NCI-H187 (cell line): ENCODE measurements around the gene RNASEH2C.
"Not testable (repeated sequence)": the region's sequence is repeated elsewhere in the genome, so short reads cannot be mapped to it uniquely, and the experiment has no call there.

Source experiments
- DNase-seq, 2 experiments: peaks; one replicate each; lab custom pipeline; 2025; lab: John Stamatoyannopoulos, UW

Gene RNASEH2C

GRCh38 chr11:65716774-65717405, 3.7 kb downstream of the RNASEH2C start:
- no peak for DNase-seq

- DNase-seq, result no peak
These were observed 4.3 kb downstream of the RNASEH2C start for GRCh38 chr11:65716302-65716701.

DNA sequence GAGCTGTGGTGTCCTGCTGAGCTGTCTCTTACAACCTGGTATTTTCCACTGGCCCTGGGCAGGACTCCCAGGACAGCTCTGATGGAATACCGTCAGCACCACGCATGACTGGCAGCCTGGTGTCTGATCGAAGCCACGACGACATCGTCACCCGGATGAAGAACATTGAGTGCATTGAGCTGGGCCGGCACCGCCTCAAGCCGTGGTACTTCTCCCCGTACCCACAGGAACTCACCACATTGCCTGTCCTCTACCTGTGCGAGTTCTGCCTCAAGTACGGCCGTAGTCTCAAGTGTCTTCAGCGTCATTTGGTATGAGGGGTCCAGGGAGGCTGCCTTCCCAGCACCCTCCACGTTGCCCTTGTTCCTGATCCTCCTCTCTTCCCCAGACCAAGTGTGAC, 6.2 kb downstream of the RNASEH2C start:
- no peak for DNase-seq

GRCh38 chr11:65713212-65713969, 7.2 kb downstream of the RNASEH2C start:
- DNase-seq, result no peak

GRCh38 chr11:65712633-65713076, 7.9 kb downstream of the RNASEH2C start:
- no peak for DNase-seq

DNA sequence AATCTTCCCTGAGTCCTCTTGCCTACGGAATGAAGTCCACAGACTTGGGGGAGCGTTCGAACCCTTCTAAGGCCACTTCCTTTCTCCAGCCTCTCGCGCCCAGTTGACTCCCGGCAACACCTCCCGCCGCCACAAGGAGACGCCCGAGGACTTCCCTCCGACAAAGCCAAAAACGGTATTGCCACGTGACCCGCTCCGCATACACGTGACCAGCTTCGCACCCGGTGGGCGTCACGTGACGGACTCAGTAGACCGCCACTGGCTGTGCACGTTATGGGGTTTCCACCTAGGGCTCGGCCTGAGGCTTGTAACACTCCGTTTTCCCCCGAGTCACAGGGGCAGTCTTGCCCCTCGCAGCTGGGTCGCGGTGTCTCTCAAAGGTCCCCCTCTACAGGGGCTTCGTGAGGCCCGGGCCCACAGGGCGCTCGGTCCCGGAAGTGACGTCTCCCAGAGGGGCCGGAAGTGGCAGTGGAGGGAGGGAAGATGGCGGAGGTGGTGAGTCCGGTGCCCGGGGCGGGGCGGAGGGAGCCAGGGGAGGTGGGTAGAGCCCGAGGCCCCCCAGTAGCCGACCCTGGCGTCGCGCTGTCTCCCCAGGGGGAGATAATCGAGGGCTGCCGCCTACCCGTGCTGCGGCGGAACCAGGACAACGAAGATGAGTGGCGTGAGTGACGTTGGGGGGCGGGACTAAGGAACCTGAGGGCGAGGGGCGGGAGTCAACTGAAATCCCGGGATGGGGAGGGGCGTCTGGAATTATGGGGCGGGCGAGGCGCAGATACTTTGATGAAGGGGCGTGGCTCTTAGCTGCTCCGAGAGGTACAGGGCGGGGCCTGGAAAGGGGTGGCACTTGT, 8.6 kb downstream of the RNASEH2C start, which contains the start of gene KAT5:
Gene KAT5 (plus strand): TSS at position 468 of the 848 bp plus-strand sequence. CDS start 16 bp downstream, at position 484.
- peak; percentile 98 to 99 for DNase-seq

DNA sequence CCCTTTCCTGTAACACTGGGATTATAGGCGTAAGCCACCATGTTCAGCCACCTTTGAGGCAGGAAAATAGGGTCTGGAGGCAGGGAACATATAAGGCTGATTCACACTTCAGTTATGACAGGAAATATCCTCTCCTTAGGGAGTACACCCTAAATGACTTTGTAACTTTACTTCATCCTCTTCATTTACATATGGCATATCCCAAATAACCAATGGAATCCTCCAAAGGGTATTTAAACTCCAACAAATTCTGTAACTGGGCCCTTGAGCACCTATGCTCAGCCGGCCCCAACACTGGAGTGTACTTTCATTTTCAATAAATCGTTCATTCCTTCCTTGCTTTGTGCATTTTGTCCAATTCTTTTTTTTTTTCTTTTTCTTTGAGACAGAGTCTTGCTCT, 10.2 kb downstream of the RNASEH2C start:
- no peak for DNase-seq

GRCh38 chr11:65709661-65710060, 10.9 kb downstream of the RNASEH2C start:
- no peak for DNase-seq

DNA sequence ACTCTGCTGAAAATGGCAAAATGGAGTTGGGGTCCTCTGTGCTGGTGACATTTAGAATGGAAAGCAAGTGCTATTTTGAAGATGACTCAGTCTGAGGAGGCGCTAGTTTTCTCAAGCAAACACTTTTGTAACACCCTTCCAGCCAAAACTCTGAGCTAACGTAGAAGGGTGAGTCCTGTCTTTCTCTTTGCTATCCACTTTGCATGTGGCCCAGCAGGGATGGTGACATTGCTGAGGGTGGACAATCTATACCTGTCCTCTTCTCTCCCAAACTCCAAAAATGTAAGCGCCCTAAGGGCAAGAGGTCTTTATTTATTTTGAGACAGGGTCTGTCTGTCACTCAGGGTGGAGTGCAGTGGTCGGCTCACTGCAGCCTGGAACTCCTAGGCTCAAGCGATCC, 12.1 kb downstream of the RNASEH2C start:
- no peak for DNase-seq

DNA sequence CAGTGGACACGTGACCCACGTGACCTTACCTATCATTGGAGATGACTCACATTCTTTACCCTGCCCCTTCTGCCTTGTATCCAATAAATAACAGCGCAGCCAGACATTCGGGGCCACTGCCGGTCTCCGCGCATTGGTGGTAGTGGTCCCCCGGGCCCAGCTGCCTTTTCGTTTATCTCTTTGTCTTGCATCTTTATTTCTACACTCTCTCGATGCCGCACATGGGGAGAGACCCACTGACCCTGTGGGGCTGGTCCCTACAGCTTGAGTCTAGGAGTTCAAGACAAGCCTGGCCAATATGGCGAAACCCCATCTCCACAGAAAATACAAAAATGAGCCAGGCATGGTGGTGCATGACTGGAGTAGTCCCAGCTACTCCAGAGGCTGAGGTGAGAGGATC, 13.6 kb downstream of the RNASEH2C start:
- DNase-seq, result not testable (repeated sequence)

- peak; percentile 5 to 59 for DNase-seq
These were observed 14.3 kb downstream of the RNASEH2C start for GRCh38 chr11:65706303-65706763.

DNA sequence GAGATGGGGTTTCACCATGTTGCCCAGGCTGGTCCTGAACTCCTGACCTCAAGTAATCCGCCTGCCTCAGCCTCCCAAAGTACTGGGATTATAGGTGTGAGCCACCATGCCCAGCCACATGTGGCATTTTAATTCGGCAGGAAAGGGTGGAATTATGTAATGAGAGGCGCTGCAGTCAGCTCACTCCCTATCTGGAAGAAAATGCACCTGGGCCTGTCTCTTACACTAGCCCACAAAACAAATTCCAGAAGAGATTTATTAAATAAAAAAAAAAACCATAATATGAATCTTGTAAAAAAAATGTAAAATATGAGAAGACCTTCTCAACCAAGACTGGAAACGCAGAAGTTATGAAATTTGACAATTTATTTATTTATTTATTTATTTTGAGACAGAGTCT, 16.8 kb downstream of the RNASEH2C start:
- no peak for DNase-seq

- DNase-seq, result no peak
These were observed 18.9 kb downstream of the RNASEH2C start for GRCh38 chr11:65701686-65702085.

DNA sequence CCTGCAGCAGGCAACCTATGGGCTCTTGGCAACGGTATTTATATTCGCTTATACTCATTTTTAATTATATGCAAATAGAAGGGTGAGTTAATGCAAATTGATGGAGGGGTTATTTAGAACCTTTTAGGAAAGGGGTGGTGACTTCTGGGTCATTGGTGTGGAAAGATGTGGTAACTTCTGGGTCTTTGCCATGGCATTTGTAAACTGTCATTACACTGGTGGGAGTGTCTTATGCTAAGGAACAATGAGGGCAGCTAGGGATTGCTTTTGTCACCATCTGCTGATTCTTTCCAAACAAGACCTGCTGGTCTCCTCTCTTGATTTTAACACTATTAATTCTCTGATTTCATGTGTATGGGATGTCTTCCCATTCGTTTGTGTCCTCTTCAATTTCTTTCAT, 20.2 kb downstream of the RNASEH2C start:
- DNase-seq, result no peak

- no peak for DNase-seq
These were observed 21.3 kb downstream of the RNASEH2C start for GRCh38 chr11:65699306-65699705.

- no peak for DNase-seq
These were observed 22.4 kb downstream of the RNASEH2C start for GRCh38 chr11:65698205-65698604.

GRCh38 chr11:65696802-65697552, 23.6 kb downstream of the RNASEH2C start:
- no peak for DNase-seq

- DNase-seq, result peak; percentile 12 to 19
These were observed 24.9 kb downstream of the RNASEH2C start for GRCh38 chr11:65695459-65696241.

DNA sequence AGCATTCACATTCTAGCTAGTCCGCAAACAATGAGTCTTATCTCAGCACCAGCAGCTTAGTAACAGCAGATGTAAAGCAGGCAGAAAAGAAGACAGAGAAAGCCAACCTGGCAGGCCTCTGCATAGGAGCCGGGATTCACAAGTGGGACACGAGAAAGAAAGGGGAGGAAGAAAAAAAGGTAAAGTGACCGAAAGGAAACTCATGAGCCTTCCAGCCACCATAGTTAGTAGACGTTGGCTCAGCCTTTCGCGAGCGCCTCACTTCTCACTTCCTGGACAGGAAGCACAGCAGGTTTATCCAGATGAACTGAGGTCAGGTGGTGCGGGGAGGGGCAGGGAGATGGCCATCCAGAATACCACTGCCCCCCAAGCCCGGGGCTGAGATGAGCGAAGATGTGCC, 28.2 kb downstream of the RNASEH2C start:
- DNase-seq, result no peak

DNA sequence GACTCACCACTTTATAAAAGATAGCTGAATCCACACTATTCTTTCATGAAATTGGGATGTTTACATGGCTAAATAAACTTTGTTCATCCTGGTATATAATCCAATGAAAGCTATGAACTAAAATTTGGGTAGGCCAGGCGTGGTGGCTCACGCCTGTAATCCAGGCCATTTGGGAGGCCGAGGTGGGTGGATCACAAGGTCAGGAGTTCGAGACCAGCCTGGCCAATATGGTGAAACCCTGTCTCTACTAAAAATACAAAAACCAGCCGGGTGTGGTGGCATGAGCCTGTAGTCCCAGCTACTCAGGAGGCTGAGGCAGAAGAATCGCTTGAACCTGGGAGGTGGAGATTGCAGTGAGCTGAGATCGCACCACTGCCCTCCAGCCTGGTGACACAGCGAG, 28.8 kb downstream of the RNASEH2C start:
- DNase-seq, result not testable (repeated sequence)

DNA sequence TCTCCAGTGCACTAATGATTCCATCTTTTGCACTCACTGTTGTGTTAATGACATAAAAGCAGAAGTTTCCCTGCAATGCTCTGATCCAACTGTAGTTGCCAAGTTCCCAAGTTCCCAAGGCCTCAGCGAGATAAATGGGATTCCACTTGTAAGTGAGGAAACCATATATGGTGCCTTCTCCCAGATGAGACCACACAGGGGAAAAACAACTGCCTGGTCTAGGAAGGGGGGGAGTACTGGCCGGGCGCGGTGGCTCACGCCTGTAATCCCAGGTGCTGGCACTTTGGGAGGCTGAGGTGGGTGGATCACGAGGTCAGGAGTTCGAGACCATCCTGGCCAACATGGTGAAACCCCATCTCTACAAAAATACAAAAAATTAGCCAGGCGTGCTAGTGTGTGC, 34.6 kb downstream of the RNASEH2C start:
- DNase-seq, result no peak
